IPS-NIHi7 (cell line): ENCODE results near the gene PRR11.
"Not testable (repeated sequence)": the region's sequence is repeated elsewhere in the genome, so short reads cannot be mapped to it uniquely, and the experiment has no call there.

Experiments used
- DNase-seq: peaks from one replicate; pipeline ENCODE4 v3.0.0; 2012; ENCODE audit warnings: mixed read lengths; ENCODE audit errors: extremely low spot score

PRR11 gene

DNA sequence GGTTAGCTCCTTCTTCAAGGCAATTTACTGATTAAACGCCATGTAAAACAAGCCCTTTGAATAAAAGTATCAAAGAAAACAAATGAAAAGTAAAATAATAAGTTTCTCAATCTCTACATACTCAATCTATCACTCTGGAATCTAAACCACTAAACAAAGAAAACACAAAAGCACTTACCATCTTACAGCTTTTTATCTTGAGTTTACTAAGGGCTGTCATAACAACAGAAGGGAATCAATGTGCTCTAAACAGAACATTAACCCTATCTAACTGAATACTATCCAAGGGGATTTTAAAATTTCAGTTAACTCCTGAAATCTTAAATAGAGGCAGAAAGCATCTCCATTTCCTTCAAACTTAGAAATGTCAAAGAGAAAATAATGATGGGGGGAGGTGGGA is 4.0 kb upstream of the PRR11 start:
- no peak for DNase-seq

DNA sequence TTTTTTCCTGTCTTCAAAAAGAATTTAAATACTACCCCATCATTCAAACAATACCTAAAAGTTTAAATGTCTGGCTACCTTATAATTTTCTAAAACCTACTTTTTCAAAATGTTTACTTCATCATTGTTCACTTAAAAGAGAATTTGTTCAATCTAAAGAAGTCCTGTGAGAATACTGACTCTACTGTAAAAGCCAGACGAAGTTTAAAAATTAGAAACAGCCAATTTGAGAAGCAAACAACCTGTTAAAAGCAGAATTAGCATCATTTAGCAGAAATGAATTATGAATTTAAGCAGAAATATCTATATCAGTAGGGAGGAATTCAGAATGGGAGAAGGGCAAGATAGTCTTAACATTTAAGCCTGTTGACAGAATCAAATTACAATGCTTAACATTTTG is 2.6 kb upstream of the PRR11 start:
- DNase-seq, result no peak

DNA sequence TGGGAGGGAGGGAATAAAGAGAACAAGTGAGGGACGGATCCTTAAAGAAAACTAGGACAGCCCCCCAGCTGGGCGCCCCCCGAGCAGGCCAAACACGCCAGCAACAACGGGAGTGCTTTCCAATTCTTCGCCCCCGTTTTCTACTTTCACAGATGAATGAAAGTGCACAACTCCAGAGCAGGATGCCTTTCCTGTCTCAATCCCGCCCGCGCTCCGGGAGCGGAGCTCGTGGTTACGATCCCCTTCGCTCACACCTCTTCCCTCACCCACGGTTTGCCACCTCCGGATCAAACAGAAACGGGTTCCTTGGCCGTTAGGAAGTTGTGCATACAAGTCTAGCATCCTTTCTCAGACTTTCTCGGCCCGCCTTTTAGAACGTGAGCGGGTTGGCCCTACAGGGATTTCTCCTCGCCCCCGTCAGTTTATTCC is 1.2 kb upstream of the PRR11 start:
- DNase-seq, result peak; percentile 28

DNA sequence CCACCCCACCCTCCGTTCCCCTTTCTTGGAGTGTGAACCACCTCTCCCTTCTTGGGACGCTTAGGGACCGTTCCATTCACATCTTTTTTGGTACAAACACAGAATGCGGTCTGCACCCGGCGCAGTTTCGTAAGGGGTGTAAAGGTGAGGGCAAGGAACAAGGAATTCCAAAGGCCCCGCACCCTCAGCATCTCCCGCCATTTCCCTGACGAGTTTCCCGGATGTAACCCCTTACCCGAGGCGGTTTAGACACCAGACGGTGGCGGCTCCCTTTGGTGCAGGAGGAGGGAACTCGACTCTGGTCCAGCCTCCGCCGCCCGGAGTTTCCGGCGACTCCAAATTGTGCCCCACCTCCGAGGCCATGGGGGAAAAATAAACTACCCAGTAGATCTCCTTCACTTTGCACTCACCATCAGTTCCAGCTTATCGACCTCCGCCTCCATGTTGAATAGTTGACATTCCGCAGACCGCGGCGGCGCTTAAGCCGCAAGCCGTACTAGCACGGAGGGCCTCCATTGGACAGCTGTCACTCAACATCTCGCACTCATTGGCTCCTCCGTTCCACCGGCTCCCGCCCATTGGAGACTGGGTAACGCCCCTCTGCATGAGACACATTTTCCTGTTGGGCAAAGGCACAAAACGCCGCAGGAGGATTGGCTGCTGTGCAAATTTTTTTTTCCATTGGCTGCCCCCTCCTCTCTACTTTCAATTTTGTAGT is 666 bp upstream of the PRR11 start, which contains the start of gene SKA2:
Gene SKA2 (minus strand): TSS at position 466 of the 718 bp plus-strand sequence. CDS start 23 bp downstream, at position 443.
- peak; percentile 88 for DNase-seq

DNA sequence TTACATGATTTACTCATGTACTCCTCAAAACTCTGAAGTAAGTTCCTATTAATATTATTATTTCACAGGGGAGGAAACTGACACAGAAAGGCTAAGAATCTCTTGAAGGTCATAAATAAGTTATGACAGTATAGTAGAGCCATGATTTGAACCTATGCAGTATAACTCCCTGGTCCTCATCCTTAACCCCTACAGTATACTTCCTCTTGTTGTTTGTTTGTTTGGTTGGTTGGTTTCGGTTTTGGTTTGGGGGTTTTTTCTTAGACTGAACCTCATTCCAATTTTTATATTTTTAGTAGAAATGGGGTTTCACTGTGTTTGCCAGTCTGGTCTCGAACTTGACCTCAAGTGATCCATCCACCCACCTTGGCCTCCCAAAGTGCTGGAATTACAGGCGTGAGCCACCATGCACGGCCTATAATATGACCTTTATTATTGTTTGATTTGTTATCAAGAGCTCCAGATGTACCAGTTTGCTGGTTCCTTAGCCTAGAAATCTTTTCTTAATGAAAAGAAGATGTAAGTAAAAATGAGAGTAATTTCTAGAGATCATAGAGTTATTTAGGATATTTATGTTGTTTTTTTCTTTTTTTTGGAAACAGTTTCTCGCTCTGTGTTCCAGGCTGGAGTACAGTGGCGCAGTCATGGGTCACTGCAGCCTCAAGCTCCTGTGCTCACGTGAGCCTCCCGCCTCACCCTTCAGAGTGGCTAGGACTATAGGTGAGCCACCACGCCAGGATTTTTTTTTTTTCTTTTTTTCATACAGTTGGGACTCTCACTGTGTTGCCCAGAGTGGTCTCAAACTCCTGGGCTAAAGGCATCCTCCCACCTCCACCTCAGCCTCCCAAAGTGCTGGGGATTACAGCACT is 4.8 kb downstream of the PRR11 start:
- DNase-seq, result no peak

DNA sequence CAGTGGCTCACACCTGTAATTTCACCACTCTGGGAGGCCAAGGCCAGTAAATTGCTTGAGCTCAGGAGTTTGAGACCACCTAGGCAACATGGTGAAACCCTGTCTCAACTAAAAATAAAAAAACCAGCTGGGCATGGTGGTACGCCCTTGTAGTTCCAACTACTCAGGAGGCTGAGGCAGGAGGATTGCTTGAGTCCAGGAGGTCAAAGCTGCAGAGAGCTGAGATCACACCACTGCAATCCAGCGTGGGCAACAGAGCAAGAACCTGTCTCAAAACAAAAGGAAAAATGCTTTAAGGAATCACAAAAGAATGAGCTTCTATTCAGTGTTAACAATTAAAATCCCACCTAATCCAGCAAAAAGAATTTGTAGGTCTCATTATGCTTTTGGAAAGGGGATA is 5.9 kb downstream of the PRR11 start:
- no peak for DNase-seq

DNA sequence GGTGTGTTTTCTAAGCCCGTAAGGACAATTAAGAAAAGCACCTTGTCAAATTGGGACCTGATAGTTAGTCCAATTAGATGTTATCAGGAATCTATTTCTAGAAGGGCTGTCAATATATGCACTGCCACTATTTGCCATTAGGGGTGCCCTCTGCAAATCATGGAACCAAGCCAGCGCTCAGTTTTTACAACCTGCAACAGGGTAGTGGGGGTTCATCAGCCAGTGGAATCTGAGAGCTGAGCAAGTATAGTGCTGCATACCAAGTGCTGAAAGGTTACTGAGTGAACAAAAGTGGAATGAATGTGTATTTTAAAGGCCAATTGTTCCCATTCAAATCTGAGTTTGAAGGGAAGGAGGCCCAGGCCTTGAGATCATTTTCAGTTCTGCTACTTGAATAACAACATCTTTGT is 10.4 kb downstream of the PRR11 start:
- peak; percentile 53 for DNase-seq

DNA sequence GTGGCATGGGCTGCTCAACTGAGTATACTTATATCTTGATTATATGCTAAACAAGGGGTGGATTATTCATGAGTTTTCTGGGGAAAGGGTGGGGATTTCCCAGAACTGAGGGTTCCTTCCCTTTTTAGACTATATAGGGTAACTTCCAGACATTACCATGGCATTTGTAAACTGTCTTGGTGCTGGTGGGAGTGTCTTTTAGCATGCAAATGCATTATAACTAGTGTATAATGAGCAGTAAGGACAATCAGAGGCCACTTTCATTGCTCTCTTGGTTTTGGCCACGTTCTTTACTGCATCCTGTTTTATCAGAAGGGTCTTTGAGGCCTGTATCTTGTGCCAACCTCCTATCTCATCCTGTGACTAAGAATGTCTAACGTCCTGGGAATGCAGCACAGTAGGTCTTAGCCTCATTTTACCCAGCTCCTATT is 12.0 kb downstream of the PRR11 start:
- no peak for DNase-seq

DNA sequence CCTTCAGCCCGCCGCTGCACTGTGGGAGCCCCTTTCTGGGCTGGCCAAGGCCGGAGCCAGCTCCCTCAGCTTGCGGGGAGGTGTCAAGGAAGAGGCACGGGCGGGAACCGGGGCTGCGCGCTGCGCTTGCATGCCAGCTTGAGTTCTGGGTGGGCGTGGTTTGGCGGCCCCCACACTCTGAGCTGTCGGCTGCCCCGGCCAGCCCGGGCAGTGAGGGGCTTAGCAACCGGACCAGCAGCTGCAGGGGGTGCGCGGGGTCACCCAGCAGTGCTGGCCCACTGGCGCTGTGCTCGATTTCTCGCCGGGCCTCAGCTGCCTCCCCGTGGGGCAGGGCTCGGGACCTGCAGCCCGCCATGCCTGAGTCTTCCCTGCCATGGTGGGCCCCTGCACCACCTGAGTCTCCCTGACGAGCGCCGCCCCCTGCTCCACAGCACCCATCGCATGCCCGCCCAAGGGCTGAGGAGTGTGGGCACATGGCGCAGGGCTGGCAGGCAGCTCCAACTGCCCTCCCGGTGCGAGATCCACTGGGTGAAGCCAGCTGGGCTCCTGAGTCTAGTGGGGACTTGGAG is 17.0 kb downstream of the PRR11 start:
- DNase-seq, result no peak

DNA sequence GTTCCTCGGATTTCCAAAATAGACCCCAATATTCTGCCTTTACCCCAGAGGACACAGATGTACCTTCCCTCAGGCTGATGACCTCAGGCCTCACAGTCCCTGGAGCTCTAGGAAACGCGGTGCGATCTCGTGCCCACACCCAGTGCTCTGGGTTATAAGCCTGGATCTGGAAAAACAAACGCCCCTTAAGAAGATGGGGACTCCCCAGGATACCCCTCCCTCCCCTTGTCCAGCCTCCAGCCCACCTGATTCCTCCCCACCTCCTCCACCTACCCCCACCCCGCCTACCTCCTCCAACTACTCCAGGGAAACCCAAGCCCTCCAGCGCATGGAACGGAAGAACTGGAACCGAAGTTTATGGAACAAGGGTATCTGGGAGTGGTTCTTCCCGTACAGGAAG is 19.1 kb downstream of the PRR11 start:
- no peak for DNase-seq

DNA sequence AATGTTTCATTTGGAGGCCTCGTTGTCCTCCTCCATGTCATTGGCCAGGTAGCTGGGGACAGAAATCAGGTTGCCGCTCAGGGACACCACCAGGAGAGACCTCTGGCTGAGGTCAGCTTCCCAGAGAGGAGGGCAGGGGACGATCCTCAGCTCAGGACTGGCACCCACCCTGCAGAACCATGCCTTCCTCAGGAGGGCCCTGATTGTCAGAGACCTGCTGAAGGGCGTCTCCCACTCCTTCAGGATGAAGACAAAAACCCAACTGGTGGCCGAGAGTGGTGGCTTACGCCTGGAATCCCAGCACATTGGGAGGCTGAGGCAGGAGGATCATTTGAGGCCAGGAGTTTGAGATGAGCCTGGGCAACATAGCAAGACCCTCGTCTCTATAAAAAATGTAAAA is 19.5 kb downstream of the PRR11 start:
- no peak for DNase-seq

DNA sequence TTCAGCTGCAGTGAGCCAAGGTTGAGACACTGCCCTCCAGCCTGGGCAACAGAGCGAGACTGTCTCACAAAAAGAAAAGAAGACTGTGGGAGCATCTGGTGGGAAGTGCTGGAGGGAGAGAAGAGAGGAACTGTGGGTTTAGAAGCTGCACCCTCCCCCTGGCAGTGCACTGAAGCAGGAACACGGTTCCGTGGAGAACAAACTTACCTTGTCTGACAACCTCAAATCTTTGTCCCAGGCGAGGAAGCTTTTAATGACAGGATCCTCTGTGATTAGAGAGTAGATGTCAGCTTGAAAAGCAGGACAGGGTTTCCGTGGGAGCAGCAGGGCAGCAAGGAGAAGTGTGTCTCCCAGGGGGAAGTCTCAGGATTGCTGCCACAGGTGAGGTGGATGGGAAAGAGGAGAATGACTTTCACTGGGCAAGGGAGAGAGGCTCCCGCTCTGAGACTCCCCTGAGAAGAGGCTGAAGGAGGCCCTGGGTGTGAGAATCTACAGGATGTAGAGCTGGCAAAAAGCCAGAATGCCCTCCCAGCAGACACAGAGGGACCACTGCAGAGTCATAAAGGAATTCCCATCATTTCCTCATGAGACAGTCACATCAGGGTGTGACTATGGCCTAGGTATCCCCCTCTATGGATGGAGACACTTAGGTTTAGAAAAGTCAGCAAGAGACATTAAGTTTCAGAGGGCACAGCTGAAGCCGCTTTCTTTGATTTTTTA is 22.9 kb downstream of the PRR11 start:
- no peak for DNase-seq

DNA sequence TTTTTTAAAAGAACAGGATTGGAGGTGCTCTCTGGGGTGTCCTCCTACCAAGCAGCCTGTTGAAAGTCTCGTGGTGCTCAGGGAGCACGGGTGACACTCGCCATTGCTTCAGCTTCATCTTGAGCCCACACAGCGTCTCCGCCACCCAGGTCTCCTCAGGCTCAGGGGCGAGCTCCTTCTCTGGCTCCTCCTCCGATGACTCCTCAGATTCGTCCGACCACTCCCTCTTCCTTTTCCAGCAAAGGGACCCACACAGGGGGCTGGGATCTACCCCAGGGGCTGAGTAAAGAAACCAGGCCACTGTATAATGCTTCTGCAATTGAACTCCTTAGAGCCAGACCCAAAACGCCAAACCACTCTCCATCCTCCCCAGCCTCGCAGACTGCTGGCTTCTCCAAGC is 24.1 kb downstream of the PRR11 start:
- DNase-seq, result not testable (repeated sequence)

DNA sequence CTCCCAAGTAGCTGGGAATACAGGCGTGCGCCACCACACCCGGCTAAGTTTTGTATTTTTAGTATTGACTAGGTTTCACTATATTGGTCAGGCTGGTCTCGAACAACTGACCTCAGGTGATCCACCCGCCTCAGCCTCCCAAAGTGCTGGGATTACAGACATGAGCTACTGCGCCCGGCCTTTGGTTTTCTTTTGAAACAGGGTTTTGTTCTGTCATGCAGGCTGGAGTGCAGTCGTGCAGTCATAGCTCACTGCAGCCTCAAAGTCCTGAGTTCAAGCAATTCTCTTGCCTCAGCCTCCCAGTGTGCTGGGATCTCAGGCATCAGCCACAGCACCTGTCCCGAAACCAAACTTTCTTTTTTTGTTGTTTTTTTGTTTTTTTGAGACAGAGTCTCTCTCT is 25.1 kb downstream of the PRR11 start:
- DNase-seq, result no peak

DNA sequence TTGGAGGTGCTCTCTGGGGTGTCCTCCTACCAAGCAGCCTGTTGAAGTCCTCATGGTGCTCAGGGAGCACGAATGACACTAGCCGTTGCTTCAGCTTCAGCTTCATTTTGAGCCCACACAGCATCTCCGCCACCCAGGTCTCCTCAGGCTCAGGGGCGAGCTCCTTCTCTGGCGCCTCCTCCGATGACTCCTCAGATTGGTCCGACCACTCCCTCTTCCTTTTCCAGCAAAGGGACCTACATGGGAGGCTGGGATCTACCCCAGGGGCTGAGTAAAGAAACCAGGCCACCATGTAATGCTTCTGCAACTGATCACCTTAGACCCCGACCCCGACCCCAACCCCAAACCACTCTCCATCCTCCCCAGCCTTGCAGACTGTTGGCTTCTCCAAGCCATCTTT is 25.9 kb downstream of the PRR11 start:
- no peak for DNase-seq

DNA sequence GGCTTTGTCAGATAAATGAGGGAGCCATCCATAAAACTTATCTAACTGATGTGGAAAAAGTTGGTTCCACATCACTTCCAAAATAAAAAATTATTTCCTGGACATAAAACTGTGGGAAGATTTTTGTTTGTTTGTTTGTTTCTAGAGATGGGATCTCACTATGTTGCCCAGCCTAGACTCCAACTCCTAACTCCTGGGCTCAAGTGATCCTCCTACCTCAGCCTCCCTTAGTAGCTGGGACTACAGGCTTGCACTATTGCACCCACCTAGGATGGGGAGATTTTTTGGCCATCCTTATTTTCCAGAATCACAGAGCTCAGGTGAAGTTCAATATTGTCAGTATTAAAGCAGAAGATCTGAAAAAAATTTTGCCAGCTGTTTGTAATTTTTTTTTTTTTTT is 30.5 kb downstream of the PRR11 start:
- DNase-seq, result no peak

DNA sequence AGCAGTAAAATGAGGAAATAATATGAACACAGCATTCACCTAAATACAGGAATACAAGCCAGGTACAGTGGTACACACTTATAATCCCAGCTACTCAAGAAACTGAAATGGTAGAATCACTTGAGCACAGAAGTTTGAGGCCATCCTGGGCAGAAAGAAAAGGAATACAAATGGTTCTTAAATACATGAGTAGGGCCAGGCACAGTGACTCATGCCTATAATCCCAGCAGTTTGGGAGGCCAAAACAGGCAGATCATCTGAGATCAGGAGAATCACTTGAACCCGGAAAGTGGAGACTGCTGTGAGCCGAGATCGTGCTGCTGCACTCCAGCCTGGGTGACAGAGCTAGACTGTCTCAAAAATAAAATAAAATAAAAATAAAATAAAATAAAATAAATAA is 31.3 kb downstream of the PRR11 start:
- DNase-seq, result no peak

DNA sequence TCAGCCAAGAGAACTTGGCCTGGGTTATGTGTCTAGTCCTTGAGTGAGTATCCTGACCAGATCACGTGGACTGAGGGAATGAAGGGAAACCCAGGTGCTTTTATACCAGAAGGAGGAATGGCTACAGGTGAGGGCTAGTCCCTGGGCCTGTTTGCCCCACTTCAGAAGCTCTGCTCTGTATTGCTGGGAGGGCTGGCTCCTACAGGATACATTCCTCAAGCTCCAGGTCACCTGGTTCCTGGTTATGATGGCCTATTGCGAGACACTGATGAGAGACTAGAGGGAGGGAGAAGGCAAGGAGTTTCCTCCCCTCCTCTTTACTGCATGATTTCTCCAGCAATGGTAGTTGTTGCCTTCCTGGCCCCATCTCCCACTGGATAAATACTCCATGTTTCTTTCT is 35.3 kb downstream of the PRR11 start:
- no peak for DNase-seq

DNA sequence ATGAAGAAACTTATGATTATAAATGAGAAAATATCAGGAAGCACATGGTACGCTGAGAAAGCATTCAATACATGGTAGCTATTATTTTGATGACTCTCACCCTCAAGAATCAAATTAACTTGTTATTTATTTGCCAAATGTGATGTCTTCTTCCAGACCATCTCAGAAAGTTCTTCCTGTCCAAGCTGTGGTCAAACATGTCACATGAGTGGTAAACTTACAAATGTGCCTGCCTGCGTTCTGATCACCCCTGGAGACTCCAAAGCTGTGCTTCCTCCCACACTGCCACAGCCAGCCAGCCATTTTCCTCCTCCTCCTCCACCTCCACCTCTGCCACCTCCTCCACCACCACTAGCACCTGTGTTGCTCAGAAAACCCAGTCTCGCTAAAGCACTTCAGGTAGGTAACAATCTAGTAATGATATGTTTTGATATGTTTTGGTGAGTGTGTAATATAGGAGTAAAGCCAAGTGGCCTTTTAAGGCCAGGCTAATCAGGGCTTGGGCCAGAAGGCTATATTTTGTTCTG is 37.9 kb downstream of the PRR11 start:
- no peak for DNase-seq

DNA sequence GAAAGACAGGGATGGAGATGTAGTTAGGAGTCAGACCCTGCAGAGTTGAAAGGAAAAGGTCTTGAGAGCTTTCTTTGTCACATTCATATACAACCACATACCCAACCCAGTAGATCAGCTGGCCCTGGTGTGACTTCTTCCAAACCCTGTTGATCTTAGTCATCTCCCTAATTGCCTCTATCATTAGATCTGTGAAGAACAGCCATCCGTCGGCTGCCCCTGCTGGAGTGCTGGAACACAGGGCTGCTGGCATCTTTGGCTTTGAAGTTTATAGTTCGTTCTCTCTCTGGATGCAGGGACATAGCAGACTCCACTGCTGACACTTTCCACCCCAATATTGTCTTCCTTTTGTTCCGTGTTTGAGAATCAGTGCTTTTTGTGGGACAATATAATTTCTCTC is 43.9 kb downstream of the PRR11 start:
- no peak for DNase-seq

DNA sequence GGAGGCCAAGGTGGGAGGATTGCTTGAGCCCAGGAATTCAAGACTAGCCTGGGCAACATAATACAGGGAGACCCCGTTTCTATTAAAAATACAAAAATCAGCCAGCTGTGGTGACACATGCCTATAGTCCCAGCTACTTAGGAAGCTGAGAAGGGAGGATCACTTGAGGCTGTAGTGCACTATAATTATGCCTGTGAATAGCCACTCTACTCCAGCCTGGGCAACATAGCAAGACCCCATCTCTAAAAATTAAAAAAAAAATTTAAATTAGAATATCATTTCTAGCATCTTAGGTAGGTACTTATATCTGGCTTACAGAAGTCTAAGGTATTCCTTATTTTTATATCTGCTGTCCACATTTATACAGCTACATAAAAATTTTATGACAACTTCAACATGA is 46.8 kb downstream of the PRR11 start:
- DNase-seq, result no peak

DNA sequence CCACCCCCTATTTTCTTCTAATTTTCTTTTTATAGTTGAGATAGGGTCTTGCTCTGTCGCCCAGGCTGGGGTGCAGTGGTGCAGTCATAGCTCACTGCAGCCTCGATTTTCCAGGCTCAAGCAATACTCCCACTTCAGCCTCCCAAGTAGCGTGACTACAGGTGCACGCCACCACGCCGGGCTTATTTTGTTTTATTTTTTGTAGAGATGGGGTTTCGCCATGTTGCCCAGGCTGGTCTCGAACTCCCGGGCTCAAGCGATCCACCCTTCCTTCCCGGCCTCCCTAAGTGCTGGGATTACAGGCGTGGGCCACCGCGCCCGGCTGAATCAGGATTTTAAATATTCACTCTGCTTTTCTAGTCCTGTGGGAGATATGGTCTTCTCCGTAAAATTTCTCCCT is 63.8 kb downstream of the PRR11 start:
- no peak for DNase-seq
